Stimulated activated CD8-positive, alpha-beta memory T cell treated with anti-CD3 and anti-CD28 coated beads, Interleukin-15, amount 100 ng/mL, for 4 hours (primary cell): ENCODE measurements around the gene MAPK8IP2.
"Not testable (repeated sequence)": the region's sequence is repeated elsewhere in the genome, so short reads cannot be mapped to it uniquely, and the experiment has no call there.

Experiments
- DNase-seq, 2 donors: peaks; one replicate each; pipeline ENCODE4 v3.0.0-alpha.2; 2020; ENCODE audit warnings: low read depth in 2 of 2

MAPK8IP2 gene

GRCh38 chr22:50635591-50635990, 35.0 kb downstream of the MAPK8IP2 start:
- DNase-seq: no peak

GRCh38 chr22:50640296-50640695, 39.7 kb downstream of the MAPK8IP2 start:
- DNase-seq: not testable (repeated sequence)

- DNase-seq: no peak
Observed at GRCh38 chr22:50640857-50641647, 40.5 kb downstream of the MAPK8IP2 start.

DNA sequence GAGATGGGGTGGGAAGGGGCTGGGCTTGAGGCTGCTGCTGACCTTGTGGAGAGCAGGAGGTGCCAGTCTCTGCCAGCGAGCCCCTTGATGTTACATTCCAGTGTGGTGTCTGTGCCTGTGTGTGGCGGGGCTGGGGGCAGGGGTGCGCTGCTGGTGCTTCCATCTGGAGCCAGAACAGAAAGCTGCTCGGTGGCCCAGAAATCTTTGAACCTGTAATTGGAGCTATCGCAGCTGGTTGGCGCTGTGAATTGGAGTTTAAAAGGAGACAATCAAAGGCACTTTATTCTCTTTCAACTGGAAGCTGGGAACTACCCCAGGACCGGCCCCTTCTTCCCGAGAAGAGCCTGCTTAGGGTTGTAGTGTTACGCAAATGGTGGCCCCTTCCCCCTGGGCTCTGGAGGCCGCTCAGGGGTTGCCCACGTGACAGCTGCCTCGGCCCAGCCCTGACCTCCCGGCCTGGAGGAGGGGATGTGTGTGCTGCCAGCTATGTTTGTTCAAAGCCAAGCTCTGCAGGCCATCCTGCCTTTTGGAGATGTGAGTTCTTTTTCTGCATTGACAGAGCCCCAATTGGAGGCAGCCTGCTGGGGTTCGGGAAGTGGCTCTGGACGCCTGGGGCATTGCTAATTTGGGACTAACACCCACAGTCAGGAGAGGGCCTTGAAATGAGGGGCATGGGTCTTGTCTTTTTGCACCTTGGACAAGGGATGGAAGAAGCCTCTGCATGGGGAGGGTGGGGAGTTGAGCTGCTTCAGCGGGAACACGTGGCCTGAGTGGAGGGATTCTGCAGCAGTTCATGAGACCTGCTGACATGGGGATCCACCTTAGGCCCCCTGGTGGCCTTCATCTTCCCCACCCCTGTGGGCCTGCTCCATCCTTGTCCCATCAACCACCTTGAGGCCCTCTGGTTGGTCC, 41.4 kb downstream of the MAPK8IP2 start:
- no peak for DNase-seq

DNA sequence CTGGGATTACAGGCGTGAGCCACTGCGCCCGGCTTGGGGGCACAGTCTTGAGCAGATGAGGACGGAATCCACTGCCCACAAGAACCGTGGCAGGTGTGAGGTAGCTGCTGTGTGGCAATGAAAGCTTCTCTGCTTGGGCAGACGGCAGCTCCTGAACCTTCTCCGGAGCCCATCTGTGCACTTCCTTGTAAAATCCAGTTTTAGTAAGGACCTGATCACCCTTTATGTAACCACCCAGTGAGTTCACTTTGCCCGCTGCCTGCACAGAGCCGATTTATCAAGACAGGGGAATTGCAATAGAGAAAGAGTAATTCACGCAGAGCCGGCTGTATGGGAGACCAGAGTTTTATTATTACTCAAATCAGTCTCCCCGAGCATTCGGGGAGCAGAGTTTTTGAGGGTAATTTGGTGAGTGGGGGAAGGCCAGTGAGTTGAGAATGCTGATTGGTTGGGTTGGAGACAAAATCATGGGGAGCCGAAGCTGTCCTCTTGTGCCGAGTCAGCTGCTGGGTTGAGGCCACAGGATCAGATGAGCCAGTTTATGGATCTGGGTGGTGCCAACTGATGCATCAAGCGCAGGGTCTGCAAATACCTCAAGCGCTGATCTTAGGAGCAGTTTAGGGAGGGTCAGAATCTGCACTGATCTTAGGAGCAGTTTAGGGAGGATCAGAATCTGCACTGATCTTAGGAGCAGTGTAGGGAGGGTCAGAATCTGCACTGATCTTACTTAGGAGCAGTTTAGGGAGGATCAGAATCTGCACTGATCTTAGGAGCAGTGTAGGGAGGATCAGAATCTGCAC, 42.6 kb downstream of the MAPK8IP2 start:
- DNase-seq: not testable (repeated sequence)

DNA sequence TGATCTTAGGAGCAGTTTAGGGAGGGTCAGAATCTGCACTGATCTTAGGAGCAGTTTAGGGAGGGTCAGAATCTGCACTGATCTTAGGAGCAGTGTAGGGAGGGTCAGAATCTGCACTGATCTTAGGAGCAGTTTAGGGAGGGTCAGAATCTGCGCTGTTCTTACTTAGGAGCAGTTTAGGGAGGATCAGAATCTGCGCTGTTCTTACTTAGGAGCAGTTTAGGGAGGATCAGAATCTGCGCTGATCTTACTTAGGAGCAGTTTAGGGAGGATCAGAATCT, 43.2 kb downstream of the MAPK8IP2 start:
- not testable (repeated sequence) for DNase-seq

GRCh38 chr22:50653256-50653655, 52.7 kb downstream of the MAPK8IP2 start:
- no peak for DNase-seq

- not testable (repeated sequence) for DNase-seq
Observed at GRCh38 chr22:50654664-50655063, 54.1 kb downstream of the MAPK8IP2 start.

- no peak for DNase-seq
Observed at GRCh38 chr22:50656122-50657070, 55.8 kb downstream of the MAPK8IP2 start.

GRCh38 chr22:50657925-50658324, 57.3 kb downstream of the MAPK8IP2 start:
- no peak for DNase-seq

DNA sequence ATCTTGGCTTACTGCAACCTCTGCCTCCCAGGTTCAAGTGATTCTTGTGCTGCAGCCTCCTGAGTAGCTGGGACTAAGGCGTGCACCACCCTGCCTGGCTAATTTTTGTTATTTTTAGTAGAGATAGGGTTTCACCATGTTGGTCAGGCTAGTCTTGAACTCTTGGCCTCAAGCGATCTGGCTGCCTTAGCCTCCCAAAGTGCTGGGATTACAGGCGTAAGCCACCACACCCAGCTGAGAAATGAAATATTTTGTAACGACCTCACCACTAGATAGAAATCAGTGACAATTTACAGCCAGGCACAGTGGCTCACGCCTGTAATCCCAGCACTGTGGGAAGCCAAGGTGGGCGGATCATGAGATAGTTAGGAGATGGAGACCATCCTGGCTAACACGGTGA, 59.1 kb downstream of the MAPK8IP2 start:
- DNase-seq: not testable (repeated sequence)

GRCh38 chr22:50660306-50660705, 59.7 kb downstream of the MAPK8IP2 start:
- no peak for DNase-seq
